ENCODE data around the gene CREM.

DNA sequence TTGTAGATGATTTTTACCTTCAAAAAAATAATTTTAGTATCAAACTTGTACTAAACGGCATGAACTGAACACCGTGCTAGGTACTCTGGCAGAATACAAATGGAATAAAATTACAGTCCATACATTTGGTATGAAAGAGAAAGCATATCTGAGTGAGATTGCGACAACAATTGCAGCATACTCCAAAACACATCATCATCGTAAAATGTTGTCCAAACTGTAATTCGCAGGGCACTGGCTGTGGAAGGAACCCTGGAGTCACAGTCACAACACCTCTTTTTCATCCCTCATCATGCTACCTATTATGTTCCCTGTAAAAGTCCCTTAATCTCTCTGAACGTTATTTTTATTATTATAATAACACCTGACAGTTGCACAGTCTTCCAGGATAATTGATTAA, 13.5 kb downstream of the CREM start:
- no peak for TF ChIP-seq TAF1 (IDR thresholded peaks at IDR 0.05; ENCODE audit: low read depth, low read length)
- TF ChIP-seq POLR2A (IDR thresholded peaks at IDR 0.05; ENCODE audit: low read depth, low read length): no peak
- no peak for TF ChIP-seq POLR2AphosphoS5 (IDR thresholded peaks at IDR 0.05; ENCODE audit: low read depth, low read length)
- no peak for TF ChIP-seq SPI1 (IDR thresholded peaks at IDR 0.05; ENCODE audit: low read depth, low read length)
- no peak for TF ChIP-seq POU2F2 (IDR thresholded peaks at IDR 0.05; ENCODE audit: low read depth, low read length)
- TF ChIP-seq PAX5 (IDR thresholded peaks at IDR 0.05; ENCODE audit: insufficient read depth, low read length, severe bottlenecking): no peak

All from GM12891 (cell line).